ENCODE measurements around the gene TMEM59L.

DNA sequence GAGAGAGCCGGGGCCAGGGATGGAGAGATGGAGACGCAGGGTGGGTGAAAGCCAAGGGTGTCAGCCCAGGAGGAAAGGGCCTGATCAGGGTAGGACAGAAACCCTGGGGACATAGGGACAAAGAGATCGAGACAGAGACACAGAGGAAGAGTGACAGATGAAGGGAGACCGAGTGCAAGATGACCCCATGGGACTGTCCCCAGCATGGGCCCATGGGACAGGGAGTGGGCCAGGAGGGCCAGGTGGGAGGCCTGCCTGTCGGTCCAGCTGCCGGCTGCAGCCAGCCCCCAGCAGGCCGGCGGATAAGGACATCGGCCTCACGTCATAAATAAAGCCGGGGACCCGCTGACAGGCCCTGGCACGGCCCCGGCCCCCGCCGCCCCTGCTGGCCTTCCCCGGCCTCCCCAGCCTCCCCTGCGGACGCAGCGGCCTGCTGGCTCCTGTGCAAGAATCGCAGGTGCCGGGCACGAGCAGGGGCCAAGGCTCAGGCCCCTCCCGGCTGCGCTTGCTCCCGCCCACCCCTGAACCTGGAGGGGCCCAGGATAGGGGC lies 17.8 kb upstream of the TMEM59L start:
- TF ChIP-seq, protein P1, sequence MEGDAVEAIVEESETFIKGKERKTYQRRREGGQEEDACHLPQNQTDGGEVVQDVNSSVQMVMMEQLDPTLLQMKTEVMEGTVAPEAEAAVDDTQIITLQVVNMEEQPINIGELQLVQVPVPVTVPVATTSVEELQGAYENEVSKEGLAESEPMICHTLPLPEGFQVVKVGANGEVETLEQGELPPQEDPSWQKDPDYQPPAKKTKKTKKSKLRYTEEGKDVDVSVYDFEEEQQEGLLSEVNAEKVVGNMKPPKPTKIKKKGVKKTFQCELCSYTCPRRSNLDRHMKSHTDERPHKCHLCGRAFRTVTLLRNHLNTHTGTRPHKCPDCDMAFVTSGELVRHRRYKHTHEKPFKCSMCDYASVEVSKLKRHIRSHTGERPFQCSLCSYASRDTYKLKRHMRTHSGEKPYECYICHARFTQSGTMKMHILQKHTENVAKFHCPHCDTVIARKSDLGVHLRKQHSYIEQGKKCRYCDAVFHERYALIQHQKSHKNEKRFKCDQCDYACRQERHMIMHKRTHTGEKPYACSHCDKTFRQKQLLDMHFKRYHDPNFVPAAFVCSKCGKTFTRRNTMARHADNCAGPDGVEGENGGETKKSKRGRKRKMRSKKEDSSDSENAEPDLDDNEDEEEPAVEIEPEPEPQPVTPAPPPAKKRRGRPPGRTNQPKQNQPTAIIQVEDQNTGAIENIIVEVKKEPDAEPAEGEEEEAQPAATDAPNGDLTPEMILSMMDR (IDR thresholded peaks at IDR 0.05; ENCODE audit: poor library complexity): no peak
- no peak for TF ChIP-seq EZH2 (IDR thresholded peaks at IDR 0.05; ENCODE audit: borderline replicate concordance)
- TF ChIP-seq EZH2phosphoT487 (IDR thresholded peaks at IDR 0.05; ENCODE audit: low read depth, severe bottlenecking, unreplicated experiment): no peak
